Measurements from ENCODE around the gene WDFY4.
A peak's percentile ranks its signal among the peaks of the same experiment; 100 is the strongest.

Gene WDFY4

DNA sequence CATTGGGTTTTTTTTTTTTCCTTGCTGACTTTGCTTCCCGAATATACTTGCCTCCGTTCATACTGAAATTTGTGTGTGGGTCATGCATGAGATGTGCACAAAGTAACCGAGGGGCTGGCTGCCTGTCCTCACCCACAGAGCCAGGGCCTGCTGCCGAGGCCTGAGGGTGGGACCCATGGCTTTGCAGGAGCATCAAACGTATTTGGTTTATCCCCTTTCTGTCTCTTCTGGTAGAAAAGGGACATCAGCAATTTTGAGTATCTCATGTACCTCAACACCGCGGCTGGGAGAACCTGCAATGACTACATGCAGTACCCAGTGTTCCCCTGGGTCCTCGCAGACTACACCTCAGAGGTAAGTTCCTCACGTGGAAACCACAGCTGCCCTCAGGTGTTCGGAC, 258.4 kb downstream of the WDFY4 start:
- DNase-seq (ENCODE audit: low read depth in 2 of 2), result no peak

DNA sequence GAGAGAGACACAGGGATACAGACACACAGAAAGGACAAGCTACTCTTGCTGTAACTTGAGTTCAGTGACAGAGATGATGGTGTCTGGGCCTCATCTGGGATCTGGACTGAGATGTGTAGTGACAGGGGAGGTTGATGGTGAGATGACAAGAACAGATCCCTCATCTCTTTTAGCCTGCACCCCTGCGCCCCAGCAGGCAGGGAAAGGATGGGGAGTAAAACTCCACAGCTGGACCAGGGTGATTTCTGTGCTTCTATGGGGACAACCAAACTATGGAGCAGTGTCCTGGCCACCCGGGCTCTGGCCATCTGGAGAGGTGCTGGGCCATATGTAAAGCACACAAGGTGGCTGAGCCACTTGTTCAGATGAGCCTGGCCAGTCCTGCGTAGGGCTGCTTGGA, 259.5 kb downstream of the WDFY4 start:
- DNase-seq (ENCODE audit: low read depth in 2 of 2), result no peak

DNA sequence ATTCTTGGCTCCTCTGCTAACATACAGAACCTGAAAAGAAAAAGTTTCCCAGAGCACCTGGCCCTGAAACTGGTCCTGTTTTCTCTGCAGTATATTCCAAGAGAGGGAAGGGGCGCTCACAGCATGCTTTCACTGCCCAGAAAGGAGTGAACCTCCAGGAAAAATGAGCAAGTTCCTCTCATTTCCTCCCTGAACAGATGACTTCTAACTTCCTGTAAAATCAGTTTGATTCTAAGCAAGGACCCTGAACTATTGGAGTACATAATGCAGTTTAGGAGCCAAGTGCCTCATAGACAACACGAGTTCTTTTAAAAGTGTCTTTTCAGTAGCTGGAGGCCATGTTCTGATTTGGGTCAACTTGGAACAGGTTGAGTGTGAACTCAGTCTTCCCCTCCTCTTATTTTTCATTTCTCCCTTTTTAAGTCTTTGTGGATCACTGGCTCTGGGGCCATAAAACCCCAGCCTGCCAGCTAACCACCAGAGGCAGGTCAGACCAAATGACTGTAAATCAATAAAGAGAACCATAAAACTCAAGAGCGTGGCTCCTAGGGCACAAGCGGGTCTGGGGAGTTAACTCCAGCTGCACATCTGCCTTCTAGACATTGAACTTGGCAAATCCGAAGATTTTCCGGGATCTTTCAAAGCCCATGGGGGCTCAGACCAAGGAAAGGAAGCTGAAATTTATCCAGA, 260.9 kb downstream of the WDFY4 start:
- no peak for DNase-seq (ENCODE audit: low read depth in 2 of 2)

DNA sequence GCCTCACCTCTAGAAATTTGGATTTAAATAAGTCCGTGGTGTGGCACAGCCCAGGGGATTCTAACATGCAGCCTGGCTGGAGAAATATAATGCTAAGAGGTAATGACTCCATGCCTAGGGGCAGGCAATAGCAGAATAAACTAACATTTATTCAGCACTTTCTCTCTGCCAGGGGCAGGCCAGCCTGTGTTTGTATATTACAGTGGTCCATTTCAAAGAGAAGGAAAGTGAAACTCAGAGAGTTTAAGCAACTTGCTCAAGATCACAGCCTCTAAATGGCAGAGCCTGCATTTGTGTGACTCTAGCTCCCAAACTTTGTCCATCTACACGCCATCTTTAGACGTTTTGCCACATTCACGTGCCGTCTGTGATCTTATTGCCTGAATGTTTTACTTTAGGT, 261.7 kb downstream of the WDFY4 start:
- no peak for DNase-seq (ENCODE audit: low read depth in 2 of 2)

DNA sequence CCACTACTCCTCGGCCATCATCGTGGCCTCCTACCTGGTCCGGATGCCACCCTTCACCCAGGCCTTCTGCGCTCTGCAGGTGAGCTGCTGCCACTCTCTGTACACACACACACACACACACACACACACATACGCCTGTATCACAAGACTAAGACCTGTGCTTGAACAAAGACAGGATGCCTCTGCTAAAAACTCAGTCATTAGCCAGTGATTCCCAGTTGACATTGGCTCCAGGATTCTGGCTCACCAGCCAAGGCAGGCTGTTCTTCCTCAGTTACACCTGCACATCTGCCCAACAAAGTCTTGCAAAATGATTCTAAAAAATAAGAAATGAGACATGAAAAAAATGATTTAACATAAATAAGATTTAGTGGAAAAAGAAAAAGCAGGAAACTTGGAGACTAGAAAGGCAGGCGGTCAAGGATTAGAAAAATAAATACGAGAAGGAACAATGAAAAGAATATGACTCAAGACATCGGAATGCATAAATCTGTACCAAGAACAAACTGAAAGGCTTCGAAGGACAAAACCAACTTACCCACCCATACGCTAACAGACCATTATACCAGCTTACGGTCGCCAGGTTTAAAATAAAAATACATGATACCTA, 262.3 kb downstream of the WDFY4 start:
- DNase-seq (ENCODE audit: low read depth in 2 of 2), result no peak

DNA sequence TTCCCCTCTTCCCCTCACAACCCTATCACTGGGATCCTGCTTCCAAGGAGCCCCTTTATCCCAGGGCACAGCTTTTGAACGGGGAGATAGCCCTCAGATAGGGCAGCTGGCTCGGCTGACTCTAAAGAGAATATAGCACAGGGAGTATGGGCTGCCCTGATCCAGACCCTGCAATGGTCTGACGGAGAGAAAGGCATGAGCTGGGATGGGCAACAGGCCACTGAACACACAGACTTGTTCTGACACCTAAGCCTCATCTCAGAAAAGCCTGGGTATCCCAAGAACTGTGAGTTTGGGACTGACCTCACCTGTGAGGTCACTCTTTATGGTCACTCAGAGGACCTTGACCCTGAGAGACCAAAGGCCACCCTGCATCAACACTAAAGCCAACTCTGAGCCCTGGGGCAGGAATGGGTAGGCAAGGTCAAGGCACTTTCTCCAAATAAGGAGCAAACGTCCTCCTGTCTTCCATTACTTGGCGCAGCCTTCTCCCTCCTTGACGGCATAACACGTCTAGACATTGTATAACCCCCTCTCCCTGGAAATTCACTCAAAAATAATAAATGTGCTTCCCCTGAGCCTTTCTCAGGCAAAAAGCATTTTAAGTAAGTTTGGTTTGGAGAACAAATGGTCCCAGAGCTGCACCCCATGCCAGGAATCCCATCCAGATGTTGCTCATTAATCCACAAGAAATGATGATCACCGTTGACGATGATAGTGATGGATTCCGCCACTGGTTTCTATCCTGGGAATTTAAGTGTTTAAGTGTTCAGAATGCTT, 263.2 kb downstream of the WDFY4 start:
- no peak for DNase-seq (ENCODE audit: low read depth in 2 of 2)

DNA sequence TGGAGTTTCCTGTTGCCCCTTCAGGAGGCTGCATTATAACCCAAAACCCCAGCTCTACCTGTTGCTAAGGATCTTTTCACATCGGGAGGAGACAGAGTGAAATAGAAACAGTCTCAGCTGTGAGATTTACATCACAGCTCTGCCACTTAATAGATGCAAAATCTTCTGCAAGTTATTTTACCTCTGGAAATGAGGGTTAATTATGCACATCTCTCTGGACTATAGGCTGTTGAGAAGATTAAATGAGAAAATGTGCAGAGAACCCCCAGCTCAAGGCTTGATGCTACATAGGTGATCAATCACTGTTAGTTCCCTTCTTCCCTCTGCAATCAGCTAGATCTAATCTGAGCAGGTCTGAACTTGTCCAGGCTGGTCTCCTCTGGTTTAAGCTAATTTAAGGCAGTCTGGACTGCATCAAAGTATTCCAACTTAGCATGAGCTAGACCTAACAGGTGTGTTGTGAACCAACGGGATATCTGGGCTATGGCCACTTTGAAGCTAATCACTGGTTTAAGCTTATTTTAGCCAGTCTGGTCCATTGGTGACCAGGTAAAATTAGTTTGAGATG, 263.9 kb downstream of the WDFY4 start:
- DNase-seq (ENCODE audit: low read depth in 2 of 2), result no peak

DNA sequence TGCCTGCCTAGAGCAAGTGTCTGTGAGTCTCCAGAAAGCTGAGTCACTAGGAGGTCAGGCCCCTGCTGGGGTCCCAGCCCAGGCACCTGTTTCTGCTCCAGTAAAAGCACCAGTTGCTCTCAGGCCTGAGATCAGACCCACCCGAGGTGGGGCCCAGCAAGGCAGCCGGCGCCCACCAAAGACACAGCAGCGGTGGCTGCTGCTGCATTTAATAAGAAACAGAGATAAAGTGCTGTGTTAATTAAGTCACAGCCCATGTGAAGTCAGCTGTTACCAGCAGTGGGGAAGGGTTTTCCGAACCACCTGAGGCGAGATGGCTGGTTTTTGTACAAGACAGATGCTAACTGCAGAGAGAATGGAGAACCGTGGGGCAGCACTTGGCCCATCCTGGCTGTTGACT, 267.0 kb downstream of the WDFY4 start:
- DNase-seq (ENCODE audit: low read depth in 2 of 2), result no peak

DNA sequence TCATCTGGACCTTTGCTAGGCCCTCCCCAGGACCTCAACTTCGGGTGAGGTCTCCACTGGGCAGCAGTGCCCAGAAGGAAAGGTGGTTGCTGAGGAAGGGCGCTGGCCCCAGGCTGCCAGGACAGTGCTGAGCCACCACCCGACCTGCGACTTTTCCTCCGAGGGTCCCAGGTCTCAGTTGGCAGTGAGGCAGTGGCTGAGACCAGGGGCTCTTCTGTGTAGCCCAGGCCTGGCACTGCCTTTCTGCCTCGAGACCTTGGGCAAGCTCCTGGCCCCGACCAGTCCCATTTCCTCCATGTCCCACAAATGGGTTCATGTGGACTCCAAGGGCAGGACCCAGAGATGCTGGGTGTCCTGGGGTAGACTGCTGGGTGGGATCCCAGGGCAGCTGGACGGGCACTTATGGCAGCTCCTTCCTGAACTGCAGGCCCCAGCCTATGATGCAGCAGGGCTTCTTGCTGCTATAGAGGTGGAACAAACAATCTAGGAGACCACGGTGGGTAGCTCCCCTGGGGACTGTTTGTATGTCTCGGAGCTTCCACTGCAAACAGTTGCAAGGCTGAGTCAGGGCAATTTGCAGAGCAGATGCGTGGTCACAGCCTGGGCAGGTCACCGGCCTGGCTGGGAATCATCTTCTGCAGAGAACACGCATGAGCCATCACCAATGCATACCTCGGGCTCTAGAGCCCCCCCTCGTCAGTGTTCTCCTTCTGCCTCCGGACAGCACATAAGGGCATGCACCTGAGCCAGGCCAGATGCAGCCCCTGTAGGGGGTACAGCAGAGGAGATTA, 272.9 kb downstream of the WDFY4 start:
- DNase-seq (ENCODE audit: low read depth in 2 of 2), result no peak

DNA sequence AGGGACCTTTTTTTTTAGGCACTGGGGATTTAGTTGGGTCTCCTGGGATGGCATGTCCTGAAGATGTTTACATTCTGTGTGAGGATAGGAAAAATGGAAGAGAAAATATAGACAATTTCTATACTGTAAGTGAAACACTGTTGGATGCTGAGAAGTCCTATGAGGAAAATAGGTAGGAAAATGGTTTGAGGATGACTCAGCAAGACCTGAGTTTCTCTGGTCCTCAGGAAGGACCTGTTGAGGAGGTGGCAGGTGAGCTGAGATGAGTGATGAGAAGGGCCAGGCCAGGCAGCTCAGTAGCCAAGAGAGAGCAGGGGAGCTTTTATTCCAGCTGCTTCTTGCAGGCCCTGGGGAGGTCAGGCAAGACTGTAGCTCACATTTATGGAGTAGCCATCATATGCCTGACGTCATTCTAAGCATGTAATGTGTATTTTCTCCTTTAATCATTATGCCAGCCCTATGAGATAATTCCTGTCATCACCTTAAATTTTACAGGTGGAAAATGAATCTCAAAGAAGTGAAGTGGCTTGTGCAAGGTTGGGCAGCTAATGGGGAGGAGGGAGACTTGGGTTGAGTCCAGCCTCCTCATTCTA, 274.0 kb downstream of the WDFY4 start:
- DNase-seq (ENCODE audit: low read depth in 2 of 2), result no peak

DNA sequence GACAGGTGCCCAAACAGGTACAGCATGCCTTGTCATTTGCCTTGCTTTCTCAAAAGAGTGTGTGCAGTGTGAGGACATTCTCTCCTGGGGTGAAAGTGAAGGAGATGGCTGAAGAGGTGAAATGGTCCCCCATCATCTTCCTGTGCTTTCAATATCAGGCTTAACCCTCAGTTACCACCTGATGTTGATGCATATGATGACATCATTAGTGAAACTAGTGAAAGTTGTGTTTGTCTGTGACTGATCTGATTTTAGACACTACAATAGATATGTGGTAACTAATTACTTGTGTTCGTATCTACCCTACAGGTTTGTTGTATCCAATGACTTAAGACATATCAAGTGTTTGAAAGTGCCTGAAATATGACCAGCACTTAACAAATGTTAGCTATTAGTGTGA, 279.4 kb downstream of the WDFY4 start:
- DNase-seq (ENCODE audit: low read depth in 2 of 2), result no peak

DNA sequence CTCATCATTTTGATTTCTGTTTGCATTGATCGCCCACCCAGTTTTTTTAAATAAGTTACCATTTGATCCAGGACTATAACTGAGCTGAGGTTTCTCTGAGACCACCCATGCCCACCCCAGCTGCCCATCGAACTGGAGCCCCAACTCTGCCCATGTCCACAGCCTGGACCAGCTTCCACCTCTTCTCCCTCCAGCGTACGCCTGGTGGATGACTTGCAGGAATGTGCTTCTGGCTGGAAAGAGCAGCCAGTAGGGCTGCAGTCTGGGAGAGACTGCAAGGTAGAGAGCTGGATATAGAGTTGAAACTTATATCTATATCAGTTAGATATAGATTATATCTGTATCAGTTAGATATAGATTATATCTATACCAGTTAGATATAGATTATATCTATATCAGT, 280.8 kb downstream of the WDFY4 start:
- no peak for DNase-seq (ENCODE audit: low read depth in 2 of 2)

DNA sequence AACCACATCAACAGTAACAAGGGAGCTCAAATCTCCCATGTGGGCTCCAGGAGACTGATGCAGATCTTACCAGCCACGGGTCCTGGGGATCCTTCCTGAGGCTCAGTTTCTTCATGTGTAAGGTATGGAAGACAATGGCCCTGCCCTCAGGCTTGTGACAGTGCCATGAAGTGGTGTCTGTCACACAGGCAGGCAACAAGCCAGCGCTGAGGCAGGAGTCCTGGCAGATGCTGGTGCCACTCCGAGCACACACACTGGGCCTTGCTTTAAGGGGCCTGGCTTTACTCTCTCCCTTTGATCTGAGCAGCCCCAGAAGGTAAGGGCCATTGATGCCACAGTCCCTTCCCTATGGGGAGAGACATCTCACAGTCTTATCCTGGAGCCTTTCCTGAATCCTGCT, 283.4 kb downstream of the WDFY4 start:
- DNase-seq (ENCODE audit: low read depth in 2 of 2), result no peak

DNA sequence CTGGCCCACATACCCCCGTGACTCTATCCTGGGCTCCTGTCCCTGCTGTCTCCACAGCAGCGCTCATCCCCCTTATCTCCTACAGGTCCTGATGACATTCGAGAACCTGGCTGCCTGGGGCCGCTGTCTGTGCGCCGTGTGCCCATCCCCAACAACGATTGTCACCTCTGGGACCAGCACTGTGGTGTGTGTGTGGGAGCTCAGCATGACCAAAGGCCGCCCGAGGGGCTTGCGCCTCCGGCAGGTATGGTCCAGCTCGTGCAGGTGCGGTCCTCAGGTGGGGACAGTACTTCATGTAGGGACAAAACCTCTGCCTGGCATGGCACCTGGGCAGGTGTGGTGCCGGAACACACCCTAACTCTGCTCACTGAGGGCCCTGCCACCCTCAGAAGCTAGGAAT, 285.4 kb downstream of the WDFY4 start:
- DNase-seq (ENCODE audit: low read depth in 2 of 2), result no peak

DNA sequence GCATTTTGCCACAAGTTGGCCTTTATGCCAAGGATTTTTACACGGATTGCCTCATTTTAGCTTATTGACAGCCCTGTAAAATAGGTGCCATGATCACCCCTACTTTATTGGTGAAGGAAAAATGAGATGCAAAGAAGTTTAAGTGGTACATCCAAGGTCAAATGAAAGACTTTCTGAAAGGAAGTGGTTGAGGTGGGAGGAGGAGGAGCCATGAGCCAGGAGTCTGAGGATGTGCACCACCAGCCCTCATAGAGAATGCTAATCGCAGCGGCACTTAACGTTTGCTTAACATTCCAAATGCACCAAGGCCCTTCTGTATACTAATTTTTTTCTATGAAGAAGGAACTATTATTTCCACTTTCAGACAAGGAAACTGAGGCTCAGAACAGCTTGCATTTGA, 286.0 kb downstream of the WDFY4 start:
- DNase-seq (ENCODE audit: low read depth in 2 of 2), result no peak

DNA sequence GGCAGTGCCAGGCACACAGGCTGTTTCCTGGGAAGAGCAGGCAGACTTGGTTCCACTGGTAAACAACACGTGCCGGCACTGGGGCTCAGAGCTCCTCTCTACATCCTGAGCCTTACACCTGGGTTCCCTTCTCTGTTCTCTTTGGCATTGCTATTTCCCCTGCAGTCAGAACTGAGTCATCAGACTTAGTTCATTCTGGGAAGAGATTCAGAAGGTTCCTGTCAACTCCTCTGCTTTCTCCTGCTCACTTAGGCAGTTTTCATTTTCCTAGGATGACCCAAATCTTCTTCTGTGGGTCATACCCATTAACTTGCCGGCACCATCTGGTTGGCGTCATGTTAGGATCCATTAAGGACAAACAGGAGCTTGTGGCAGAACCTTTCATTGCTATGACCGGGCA, 288.4 kb downstream of the WDFY4 start:
- DNase-seq (ENCODE audit: low read depth in 2 of 2), result no peak

DNA sequence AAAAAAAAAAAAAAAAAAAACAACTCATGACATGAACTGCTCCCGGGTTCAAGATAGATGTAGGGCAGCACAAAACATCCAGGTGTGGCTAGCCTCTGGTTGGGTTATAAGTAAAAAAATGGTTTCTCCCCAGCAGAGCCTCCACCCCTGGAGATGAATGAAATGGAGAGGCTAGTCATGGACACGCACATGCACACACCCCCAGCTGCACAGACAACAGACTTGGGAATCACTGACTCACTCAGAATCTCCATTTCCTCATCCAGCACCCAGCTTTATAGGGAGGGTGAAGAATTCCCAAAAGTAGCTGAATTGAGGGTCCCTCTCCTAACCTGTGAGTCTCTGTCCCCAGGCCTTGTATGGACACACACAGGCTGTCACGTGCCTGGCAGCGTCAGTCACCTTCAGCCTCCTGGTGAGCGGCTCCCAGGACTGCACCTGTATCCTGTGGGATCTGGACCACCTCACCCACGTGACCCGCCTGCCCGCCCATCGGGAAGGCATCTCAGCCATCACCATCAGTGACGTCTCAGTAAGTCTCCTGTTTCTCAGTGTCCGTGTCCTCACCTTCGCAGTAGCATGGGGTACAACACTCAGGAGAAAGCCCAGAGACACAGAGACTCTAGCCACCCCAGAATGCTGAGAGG, 290.0 kb downstream of the WDFY4 start:
- DNase-seq (ENCODE audit: low read depth in 2 of 2), result no peak

DNA sequence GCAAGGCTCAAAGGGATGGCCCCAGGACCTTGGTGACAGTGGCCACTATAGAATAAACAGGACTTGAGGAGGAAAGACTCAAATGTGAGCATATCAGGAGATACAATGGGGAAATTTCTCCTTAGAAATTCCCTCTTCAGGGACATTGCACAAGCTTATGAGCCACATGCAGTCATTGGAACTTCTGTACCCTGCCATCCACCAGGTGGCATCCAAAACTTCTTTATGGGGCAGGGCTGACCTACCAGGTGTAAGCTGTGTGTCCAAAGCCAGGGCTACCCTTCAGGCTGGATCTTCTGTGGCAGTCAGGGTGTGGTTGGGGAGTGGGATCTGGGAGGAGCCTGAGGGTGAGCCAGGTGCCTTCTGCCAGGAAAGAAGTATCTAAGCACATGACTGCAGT, 291.5 kb downstream of the WDFY4 start:
- no peak for DNase-seq (ENCODE audit: low read depth in 2 of 2)

DNA sequence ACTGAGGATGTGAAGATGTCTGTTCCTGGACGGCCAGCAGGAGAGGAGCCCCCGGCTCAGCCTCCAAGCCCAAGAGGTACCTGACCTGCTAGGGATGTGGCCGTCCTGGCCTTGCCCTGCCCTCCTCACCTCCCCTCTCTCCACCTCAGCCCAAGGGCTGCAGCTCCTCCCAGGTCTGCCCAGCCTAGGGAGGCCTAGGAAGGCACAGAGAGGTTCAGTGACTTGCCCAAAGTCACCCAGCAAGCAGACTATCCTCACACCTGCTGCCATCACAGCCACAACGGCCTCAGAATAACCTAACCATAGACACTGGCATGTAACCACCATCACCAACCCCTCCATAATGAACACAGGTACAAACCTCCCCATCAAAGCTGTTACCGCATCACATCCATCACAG, 293.6 kb downstream of the WDFY4 start:
- DNase-seq (ENCODE audit: low read depth in 2 of 2), result no peak

DNA sequence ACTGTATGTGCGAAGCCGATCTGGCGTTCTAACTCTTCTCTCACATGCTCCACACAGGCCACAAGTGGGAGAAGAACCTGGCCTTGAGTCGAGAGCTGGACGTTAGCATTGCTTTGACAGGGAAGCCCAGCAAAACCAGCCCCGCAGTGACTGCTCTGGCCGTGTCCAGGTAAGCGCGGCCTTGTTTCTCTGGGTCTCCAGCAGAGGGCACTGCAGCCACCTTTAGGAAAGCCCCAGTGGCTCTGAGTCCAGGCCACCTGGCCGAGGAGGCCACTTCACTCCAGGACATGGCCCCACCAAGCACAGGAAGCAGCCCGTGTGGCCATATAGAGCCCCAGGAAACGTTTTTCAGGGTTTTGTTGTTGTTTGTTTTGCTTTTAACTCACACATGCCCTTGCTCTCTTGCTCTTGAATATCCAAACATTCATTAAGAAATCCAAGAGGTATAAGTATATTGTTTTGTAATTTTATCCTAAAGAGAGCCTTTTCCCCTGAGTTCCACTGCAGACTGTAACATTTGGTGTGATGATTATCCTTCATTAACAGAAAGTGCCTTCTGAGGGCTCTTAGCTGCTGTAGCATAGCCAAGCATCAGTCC, 296.7 kb downstream of the WDFY4 start:
- DNase-seq (ENCODE audit: low read depth in 2 of 2), result peak in 1 of 2 experiments; percentile 0

DNA sequence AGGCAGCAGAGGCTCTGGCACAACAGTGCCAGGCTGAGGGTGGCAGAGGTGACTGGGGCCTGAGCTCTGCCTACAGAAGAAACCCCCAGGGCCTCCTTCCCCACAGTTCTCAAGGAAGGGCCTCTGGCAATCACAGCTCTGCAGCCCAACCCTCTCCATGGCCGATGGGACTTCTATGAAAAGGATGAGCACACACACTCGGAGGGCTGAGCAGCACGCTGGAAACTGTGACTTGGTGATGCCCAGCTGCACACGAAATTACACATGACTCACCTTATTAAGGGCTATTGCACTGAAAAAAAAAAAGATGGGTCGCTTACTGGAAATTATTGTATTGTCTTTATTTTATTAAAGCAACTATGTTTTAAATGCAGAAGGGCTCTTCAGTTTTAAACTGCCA, 297.9 kb downstream of the WDFY4 start:
- DNase-seq (ENCODE audit: low read depth in 2 of 2), result no peak

Measured in fibroblast of skin of left biceps (primary cell).